CD4-positive, alpha-beta T cell treated with Interleukin-15 for 1 hour (primary cell): ENCODE measurements around the gene ADM5.
"Not testable (repeated sequence)": the region's sequence is repeated elsewhere in the genome, so short reads cannot be mapped to it uniquely, and the experiment has no call there.

Experiments used
- DNase-seq: peaks from one replicate; pipeline ENCODE4 v3.0.0-alpha.2; 2020

The ADM5 gene

DNA sequence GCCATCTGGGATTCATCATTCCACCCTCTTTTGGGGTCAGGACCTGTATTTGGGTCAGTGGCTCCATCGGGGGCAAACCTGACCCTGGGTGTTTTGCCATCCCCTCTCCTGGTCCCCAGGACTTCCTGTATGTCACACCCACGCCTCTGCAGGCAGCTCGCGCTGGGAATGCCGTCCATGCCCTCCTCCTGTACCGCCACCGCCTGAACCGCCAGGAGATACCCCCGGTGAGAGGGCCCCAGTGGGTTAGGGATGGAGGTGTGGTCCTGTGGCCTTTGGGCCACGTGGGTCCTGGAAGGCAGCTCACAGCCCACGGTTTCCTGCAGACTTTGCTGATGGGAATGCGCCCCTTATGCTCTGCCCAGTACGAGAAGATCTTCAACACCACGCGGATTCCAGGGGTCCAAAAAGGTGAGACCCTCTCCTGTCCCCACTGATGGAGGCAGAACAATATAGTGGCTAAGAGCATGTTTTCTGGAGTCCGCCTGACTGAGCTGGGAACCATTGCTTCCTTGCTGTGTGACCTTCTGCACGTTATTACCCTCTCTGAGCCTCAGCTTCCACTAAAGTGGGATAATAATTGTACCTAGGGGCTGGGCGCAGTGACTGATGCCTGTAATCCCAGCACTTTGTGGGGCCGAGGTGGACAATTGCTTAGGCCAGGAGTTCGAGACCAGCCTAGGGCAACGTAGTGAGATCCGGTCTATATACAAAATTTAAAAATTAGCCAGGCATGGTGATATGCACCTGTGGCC is 15.7 kb downstream of the ADM5 start:
- no peak for DNase-seq

DNA sequence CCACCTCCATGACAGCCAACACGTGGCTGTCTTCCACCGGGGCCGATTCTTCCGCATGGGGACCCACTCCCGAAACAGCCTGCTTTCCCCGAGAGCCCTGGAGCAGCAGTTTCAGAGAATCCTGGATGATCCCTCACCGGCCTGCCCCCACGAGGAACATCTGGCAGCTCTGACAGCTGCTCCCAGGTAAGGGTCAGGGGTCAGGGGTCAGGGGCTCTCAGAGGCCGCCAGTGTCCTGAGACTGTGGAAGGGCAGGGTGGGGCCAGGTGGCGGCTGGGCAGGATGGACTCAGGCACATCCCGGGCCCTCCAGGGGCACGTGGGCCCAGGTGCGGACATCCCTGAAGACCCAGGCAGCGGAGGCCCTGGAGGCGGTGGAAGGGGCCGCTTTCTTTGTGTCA is 16.5 kb downstream of the ADM5 start:
- DNase-seq = no peak

DNA sequence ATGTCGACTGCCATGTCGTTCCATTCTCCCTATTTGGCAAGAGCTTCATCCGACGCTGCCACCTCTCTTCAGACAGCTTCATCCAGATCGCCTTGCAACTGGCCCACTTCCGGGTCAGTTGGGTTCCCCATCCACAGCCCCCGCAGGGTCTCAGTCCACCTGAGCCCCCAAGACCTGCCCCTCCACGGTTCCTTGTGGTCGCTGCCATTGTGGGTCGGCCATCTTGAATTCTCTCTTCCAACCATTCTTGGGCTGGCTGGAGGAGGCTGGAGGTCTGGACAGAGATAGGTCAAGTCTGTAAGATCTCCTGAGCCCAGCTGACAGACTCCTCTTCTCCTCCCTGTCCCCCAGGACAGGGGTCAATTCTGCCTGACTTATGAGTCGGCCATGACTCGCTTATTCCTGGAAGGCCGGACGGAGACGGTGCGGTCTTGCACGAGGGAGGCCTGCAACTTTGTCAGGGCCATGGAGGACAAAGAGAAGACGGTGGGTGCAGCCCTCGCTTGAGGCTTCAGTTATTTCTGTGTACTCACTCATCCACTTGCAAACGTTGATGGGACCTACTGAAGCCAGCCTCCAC is 21.1 kb downstream of the ADM5 start:
- no peak for DNase-seq

DNA sequence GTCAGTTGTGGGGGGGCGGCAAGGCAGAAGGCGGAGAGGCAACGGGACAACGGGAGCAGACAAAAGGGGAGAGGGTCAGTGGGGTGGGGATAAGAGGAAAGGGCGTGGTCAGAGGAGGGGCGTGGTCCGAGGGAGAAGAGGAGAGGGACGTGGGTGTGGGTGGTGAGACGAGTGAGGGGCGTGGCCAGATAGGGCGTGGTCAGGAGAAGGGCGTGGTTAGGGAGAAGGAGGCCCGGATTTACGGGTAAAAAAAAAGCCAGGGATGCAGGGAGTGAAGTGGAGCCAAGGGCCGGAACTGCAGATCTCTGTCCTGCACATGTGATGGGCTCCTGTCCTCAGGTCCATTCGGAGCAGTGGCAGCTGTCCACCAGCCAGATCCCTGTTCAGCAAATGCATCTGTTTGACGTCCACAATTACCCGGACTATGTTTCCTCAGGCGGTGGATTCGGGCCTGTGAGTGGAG is 23.0 kb downstream of the ADM5 start:
- DNase-seq = no peak

DNA sequence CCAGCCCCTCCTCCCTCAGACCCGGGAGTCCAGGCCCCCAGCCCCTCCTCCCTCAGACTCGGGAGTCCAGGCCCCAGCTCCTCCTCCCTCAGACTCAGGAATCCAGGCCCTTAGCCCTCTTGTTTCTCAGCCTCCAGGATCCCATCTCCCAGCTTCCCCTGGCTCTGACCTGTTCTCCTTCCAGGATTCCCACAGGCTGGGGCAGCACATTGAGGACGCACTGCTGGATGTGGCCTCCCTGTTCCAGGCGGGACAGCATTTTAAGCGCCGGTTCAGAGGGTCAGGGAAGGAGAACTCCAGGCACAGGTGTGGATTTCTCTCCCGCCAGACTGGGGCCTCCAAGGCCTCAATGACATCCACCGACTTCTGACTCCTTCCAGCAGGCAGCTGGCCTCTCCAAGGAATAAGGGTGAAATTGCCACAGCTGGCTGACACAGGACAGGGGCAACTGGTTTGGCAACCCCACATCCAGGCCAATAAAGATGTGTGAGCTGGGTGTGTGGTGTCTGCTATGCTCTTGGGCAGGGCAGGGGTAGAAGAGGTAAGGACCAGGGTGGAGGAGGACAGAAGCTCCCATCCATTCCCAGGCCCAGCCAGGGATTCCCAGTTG is 23.9 kb downstream of the ADM5 start:
- DNase-seq = no peak

DNA sequence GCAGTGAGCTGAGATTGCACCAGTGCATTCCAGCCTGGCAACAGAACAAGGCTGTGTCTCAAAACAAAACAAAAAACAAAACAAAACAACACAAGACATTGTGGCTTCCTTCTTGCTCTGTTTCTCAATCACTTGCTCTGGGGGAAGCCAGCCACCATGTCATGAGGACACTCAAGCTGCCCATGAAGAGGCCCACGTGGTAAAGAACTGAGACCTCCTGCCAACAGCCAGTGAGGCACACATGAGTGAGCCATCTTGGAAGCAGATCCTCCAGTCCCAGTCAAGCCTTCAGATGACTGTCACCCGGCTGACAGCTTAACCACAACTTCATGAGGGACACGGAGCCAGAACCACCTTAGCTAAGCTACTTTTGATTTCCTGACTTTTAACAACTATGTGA is 26.8 kb downstream of the ADM5 start:
- DNase-seq = no peak

DNA sequence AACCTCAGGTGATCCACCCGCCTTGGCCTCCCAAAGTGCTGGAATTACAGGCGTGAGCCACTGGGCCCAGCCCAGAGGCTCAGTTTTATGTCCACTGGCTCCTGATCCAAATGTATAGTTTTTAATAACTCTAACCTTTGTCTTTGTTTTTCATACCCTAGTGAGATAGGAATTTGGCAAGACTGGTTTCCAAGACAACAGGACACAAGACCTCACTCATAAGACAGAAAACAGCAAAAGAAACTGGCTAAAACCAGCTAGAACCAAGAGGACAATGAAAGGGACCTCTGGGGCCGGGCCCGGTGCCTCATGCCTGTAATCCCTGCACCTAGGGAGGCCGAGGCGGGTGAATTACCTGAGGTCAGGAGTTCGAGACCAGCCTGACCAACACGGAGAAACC is 29.1 kb downstream of the ADM5 start:
- DNase-seq = no peak

DNA sequence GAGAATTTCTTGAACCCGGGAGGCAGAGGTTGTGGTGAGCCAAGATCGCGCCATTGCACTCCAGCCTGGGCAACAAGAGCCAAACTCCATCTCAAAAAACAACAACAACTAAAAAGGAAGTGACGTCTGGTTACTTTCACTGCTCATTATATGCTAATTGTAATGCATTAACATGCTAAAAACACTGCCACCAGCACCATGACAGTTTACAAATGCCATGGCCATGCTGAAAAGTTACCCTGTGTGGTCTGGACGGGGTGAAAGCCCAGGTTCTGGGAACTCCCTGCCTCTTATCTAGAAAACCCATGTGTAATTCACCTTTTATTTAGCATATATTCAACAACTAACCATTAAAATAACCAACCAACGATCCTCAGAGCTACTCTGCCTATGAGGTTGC is 29.6 kb downstream of the ADM5 start:
- DNase-seq = no peak

DNA sequence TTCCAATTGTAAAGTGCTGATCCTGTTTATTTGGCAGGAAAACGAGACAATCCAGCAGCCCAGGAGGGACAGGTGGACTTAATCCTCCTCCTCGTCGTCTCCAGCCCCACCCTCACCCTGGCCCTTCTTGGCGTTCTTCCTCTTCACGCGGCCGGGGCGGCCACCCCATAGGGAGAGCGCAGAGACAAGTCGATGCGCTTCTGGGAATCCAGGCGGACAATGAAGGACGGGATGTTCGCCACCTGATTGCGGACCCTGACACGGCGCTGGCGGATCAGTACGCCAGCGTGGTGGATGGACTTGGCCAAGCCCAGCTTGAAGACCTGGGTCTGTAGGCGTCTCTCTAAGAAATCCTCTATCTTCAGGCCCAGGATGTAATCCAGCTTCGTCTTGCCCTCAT is 30.0 kb downstream of the ADM5 start:
- DNase-seq = not testable (repeated sequence)

DNA sequence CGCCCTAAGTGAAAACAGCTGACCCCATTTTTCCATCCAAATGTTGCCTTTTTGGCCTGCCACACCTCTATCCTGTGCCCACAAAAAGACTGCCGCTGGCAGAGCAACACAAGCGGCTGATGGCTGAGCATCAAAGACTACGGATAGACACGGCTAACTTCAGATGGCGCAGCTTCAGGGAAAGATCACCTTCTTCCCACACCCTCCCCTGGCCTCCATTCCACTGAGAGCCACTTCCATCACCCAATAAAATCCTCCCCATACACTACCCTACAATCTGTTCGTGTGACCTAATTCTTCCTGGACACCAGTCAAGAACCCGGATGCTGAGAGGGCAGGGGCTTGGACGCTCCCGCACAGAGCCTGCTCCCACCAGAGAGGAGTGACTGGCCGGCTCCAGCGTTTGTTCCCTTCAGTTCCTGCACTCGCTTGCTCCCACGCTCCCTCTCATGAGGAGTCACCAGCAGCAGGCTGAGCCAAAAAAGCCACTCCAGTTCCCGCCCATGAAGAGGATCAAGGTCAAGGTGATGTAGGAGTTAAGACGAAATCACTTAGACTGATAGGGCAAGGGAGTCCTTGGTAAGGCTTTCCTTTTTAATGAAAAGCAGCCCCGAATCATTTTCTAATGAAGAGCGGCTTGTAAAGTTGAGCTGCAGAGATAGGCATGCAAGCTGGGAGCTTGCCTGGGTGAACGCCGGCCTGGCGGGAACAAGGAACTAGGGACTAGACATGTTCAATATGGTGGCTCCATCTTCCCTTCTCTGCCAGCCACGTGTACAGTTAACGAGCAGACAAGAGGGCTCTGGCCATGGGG is 38.0 kb downstream of the ADM5 start:
- no peak for DNase-seq

DNA sequence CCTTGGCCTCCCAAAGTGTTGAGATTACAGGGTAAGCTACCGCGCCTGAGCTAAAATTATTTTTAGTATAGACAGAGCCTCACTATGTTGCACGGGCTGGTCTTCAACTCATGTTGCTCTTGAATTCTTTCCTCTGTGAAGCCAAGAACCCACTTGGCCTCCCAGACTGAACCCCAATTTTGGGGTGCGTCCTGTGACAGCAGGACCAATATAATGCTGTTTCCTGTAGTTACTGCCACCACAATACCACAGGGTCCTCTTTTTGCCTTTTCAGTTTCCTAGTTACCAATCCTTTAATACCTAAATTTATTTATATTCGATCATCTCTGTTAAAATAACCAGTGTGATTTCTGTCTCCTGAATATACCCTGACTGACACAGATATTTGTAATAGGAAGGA is 40.8 kb downstream of the ADM5 start:
- DNase-seq = no peak

DNA sequence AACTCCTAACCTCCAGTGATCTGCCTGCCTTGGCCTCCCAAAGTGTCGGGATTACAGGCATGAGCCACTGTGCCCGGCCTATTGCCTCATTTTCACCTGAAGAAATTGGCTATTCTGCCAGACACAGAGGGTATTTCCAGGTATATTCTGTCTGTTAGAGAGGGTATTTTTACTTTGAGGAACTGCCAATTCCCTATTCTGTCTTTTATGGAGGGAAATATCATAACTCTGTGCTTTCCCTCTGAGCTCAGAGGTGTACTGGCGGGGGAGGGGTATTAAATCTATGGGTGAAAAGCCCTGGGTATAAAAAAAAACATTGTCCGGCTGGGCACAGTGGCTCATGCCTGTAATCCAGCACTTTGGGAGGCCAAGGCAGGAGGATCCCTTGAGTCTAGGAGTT is 48.9 kb downstream of the ADM5 start:
- DNase-seq = no peak

DNA sequence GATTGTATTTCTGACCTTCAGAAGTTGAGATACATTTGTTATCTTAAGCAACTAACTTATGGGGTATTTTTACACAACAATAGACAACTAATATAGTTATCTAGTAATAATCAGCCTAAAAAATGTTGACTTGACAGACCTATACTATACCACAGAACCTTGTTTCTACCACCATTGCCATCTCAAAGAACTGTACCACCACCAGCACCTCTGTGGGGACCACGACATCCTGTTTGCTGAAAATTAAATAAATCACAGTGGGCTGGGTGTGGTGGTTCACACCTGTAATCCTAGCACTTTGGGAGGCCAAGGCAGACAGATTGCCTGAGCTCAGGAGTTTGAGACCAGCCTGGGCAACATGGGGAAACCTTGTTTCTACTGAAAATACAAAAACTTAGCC is 49.7 kb downstream of the ADM5 start:
- DNase-seq = no peak

DNA sequence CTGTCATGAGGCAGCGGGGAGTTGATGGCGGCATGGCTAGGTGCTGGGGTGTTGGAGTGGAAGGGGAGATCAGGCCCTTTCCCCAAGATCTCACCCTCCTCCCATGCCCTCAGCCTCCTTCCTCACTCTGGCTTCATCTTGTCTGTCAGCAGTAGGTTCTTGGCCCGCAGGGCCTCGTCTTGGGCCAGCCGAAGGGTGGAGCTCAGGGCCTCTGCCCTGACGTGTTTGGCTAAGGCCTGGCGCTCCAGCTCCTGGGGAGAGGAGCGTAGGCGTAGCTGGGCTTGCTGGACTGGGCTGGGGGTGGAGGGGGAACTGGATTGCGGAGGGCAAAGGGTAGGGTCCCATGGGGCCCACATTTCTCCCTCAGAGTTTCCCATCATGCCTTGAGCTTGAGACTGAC is 50.5 kb downstream of the ADM5 start:
- DNase-seq = no peak
